Measurements from ENCODE around the gene TEX55. TPM values are rescaled to one million over a fixed set of nuclear protein-coding genes. Genes with fewer than 3 reads are reported as not detected.
"Not testable (repeated sequence)": the region's sequence is repeated elsewhere in the genome, so short reads cannot be mapped to it uniquely, and the experiment has no call there.

Gene TEX55
- polyA plus RNA-seq, 1 donor from 2014 or later = not detected

- Histone ChIP-seq H3K79me2 (replicated peaks; ENCODE audit: insufficient read depth, low read length) (no peaks in the 10 kb centered on the region), H3K36me3 (ENCODE audit: insufficient read depth, low read length) (no peaks in the 10 kb centered on the region), H3K27ac (ENCODE audit: low read length) (no peak overlapping the region), H3K4me2 (ENCODE audit: low read length) (no peak overlapping the region), H4K20me1 (ENCODE audit: insufficient read depth) (no peaks in the 10 kb centered on the region), H3K9ac (ENCODE audit: low read length) (no peak overlapping the region), H3K4me3 (ENCODE audit: low read length) (no peak overlapping the region), H3K9me3 (ENCODE audit: low read length) (no peaks in the 10 kb centered on the region), H3F3A (ENCODE audit: insufficient read depth, low read length, poor library complexity, severe bottlenecking) (no peaks in the 10 kb centered on the region), H3K9me2 (ENCODE audit: insufficient read depth, low read length) (no peaks in the 10 kb centered on the region), H2AFZ (ENCODE audit: low read depth, low read length) (no peak overlapping the region), H3K27me3 (ENCODE audit: insufficient read depth, low read depth, low read length) (no peaks in the 10 kb centered on the region)
- TF ChIP-seq POLR2AphosphoS5 (IDR thresholded peaks at IDR 0.05) = no peak
Observed at GRCh38 chr3:119104031-119104430, 41.9 kb upstream of the TEX55 start.

GRCh38 chr3:119118330-119118729, 27.6 kb upstream of the TEX55 start:
- H3K27ac ChIP-seq (ENCODE audit: low read length); H3K9me3 ChIP-seq (ENCODE audit: low read length); H3K4me3 ChIP-seq (ENCODE audit: low read length); H3K79me2 ChIP-seq (replicated peaks; ENCODE audit: insufficient read depth, low read length); H3K9ac ChIP-seq (ENCODE audit: low read length); H4K20me1 ChIP-seq (ENCODE audit: insufficient read depth); H2AFZ ChIP-seq (ENCODE audit: low read depth, low read length); H3K36me3 ChIP-seq (ENCODE audit: insufficient read depth, low read length); H3K4me2 ChIP-seq (ENCODE audit: low read length); H3K27me3 ChIP-seq (ENCODE audit: insufficient read depth, low read depth, low read length); H3K9me2 ChIP-seq (ENCODE audit: insufficient read depth, low read length); H3F3A ChIP-seq (ENCODE audit: insufficient read depth, low read length, poor library complexity, severe bottlenecking): not testable (repeated sequence)

GRCh38 chr3:119120480-119120879, 25.5 kb upstream of the TEX55 start:
- Histone ChIP-seq H3K9me2 (ENCODE audit: insufficient read depth, low read length) (no peaks in the 10 kb centered on the region), H3K27ac (ENCODE audit: low read length) (no peak overlapping the region), H2AFZ (ENCODE audit: low read depth, low read length) (no peak overlapping the region), H3K4me3 (ENCODE audit: low read length) (no peak overlapping the region), H3K9ac (ENCODE audit: low read length) (no peak overlapping the region), H4K20me1 (ENCODE audit: insufficient read depth) (no peaks in the 10 kb centered on the region), H3K79me2 (replicated peaks; ENCODE audit: insufficient read depth, low read length) (no peaks in the 10 kb centered on the region), H3K9me3 (ENCODE audit: low read length) (no peaks in the 10 kb centered on the region), H3K4me2 (ENCODE audit: low read length) (no peak overlapping the region), H3K36me3 (ENCODE audit: insufficient read depth, low read length) (no peaks in the 10 kb centered on the region), H3K27me3 (ENCODE audit: insufficient read depth, low read depth, low read length) (no peaks in the 10 kb centered on the region), H3F3A (ENCODE audit: insufficient read depth, low read length, poor library complexity, severe bottlenecking) (no peaks in the 10 kb centered on the region)
- no peak for TF ChIP-seq EZH2 (IDR thresholded peaks at IDR 0.05; ENCODE audit: borderline replicate concordance, insufficient read depth, low read length, poor library complexity, severe bottlenecking)
- TF ChIP-seq POLR2AphosphoS5 (IDR thresholded peaks at IDR 0.05) = no peak
- no peak for TF ChIP-seq REST (IDR thresholded peaks at IDR 0.05; ENCODE audit: borderline replicate concordance)
- no peak for TF ChIP-seq MXI1 (conservative IDR thresholded peaks at IDR 0.05; ENCODE audit: poor library complexity, severe bottlenecking)
- TF ChIP-seq RAD21 (conservative IDR thresholded peaks at IDR 0.05) = no peak
- no peak for TF ChIP-seq EP300 (conservative IDR thresholded peaks at IDR 0.05; ENCODE audit: poor library complexity, severe bottlenecking)

GRCh38 chr3:119122350-119122749, 23.6 kb upstream of the TEX55 start:
- no peak overlapping the region for H3K9ac ChIP-seq (ENCODE audit: low read length)
- no peaks in the 10 kb centered on the region for H3K27me3 ChIP-seq (ENCODE audit: insufficient read depth, low read depth, low read length)
- no peaks in the 10 kb centered on the region for H3K9me2 ChIP-seq (ENCODE audit: insufficient read depth, low read length)
- TF ChIP-seq EZH2 (IDR thresholded peaks at IDR 0.05; ENCODE audit: borderline replicate concordance, insufficient read depth, low read length, poor library complexity, severe bottlenecking) (no peak), REST (IDR thresholded peaks at IDR 0.05; ENCODE audit: borderline replicate concordance) (no peak), RAD21 (conservative IDR thresholded peaks at IDR 0.05) (no peak), POLR2AphosphoS5 (IDR thresholded peaks at IDR 0.05) (no peak), TAF1 (IDR thresholded peaks at IDR 0.05; ENCODE audit: low read depth) (no peak), SMC3 (conservative IDR thresholded peaks at IDR 0.05; ENCODE audit: poor library complexity) (no peak)
- H3K36me3 ChIP-seq (ENCODE audit: insufficient read depth, low read length) = no peaks in the 10 kb centered on the region
- no peak overlapping the region for H3K4me3 ChIP-seq (ENCODE audit: low read length)
- H3K27ac ChIP-seq (ENCODE audit: low read length) = no peak overlapping the region
- no peaks in the 10 kb centered on the region for H3K79me2 ChIP-seq (replicated peaks; ENCODE audit: insufficient read depth, low read length)
- no peaks in the 10 kb centered on the region for H4K20me1 ChIP-seq (ENCODE audit: insufficient read depth)
- no peak overlapping the region for H3K4me2 ChIP-seq (ENCODE audit: low read length)
- no peaks in the 10 kb centered on the region for H3F3A ChIP-seq (ENCODE audit: insufficient read depth, low read length, poor library complexity, severe bottlenecking)
- no peaks in the 10 kb centered on the region for H3K9me3 ChIP-seq (ENCODE audit: low read length)
- H2AFZ ChIP-seq (ENCODE audit: low read depth, low read length) = no peak overlapping the region

Data from neural cell (in vitro differentiated cells).